OCI-LY3 (cell line): ENCODE measurements around the gene FAM219A.
A peak's percentile ranks its signal among the peaks of the same experiment; 100 is the strongest.

Source experiments
- H2AFZ ChIP-seq: fragments of 200-600, 300-600 bp; shearing (Covaris generic); 2 replicates; pipeline ENCODE4 v1.6.0; 2014; ENCODE audit warnings: antibody characterized with exemption, low read depth, low read length
- H3K27ac ChIP-seq: fragments of 200-600, 300-600 bp; sonication (generic); 2 replicates; pipeline ENCODE4 v1.5.1; 2014; ENCODE audit warnings: mild to moderate bottlenecking, low read length, moderate library complexity, mixed read lengths
- H3K27me3 ChIP-seq: fragments of 200-600, 300-600 bp; sonication (generic); 2 replicates; pipeline ENCODE4 v1.6.1; 2014; ENCODE audit warnings: low read depth, low read length, mixed read lengths
- H3K36me3 ChIP-seq: fragments of 200-600, 300-600 bp; sonication (generic); replicated peaks from 2 replicates; pipeline ENCODE3; 2014; ENCODE audit warnings: low read depth, low read length, mixed read lengths
- H3K4me1 ChIP-seq: fragments of 300-600, 200-600 bp; sonication (generic); 2 replicates; pipeline ENCODE4 v1.6.1; 2014; ENCODE audit warnings: low read length, mixed read lengths
- H3K4me2 ChIP-seq: fragments of 200-600, 300-600 bp; sonication (generic); 2 replicates; pipeline ENCODE4 v1.6.1; 2014; ENCODE audit warnings: low read length, mixed read lengths
- H3K4me3 ChIP-seq: fragments of 300-600, 200-600 bp; sonication (generic); 2 replicates; pipeline ENCODE4 v1.5.1; 2014; ENCODE audit warnings: antibody characterized with exemption, mild to moderate bottlenecking, low read length, moderate library complexity
- H3K79me2 ChIP-seq: fragments of 300-600, 200-600 bp; shearing (Covaris generic); 2 replicates; pipeline ENCODE4 v1.6.1; 2014; ENCODE audit warnings: mild to moderate bottlenecking, low read length, mixed read lengths
- H3K9ac ChIP-seq: fragments of 300-600, 200-600 bp; shearing (Covaris generic); 2 replicates; pipeline ENCODE4 v1.6.0; 2014; ENCODE audit warnings: mild to moderate bottlenecking, low read length, moderate library complexity
- H3K9me3 ChIP-seq: fragments of 200-600, 300-600 bp; shearing (Covaris generic); 2 replicates; pipeline ENCODE4 v1.6.1; 2014; ENCODE audit warnings: low read length, mixed read lengths; ENCODE audit not compliant: insufficient read depth
- H4K20me1 ChIP-seq: fragments of 200-600, 300-600 bp; sonication (generic); 2 replicates; pipeline ENCODE4 v1.6.1; 2016; ENCODE audit warnings: low read length, mixed read lengths; ENCODE audit not compliant: insufficient read depth
- CTCF ChIP-seq: fragments of 200-600, 300-600 bp; sonication (generic); IDR thresholded peaks from 2 replicates; pipeline ENCODE4 v1.5.1; 2014; ENCODE audit warnings: antibody characterized with exemption, low read length, low read depth
- EZH2phosphoT487 ChIP-seq: fragments of 200-600 bp; shearing (Covaris generic); IDR thresholded peaks from 2 replicates; pipeline ENCODE4 v1.6.1; 2018; ENCODE audit warnings: antibody characterized with exemption, mixed run types, low read depth

Gene FAM219A

GRCh38 chr9:34458013-34458958 is at the start of gene FAM219A, which contains the start of gene DNAI1:
FAM219A (minus strand) TSS chr9:34458570; CDS start chr9:34458263, 307 bp downstream.
DNAI1 (plus strand) TSS chr9:34458805; CDS start chr9:34459006, 201 bp downstream.
- peaks cover 26% of the 10 kb centered on the region for H3K27me3 ChIP-seq
- no peaks in the 10 kb centered on the region for H3K36me3 ChIP-seq
- peak within 1 kb of the TSS; percentile 61 for H3K9ac ChIP-seq
- no peaks in the 10 kb centered on the region for H3K9me3 ChIP-seq
- peak within 1 kb of the TSS; percentile 97 for H3K4me2 ChIP-seq
- peaks cover 10% of the 10 kb centered on the region for H3K4me1 ChIP-seq
- no peak for TF ChIP-seq CTCF
- H2AFZ ChIP-seq = peak within 1 kb of the TSS; percentile 89
- peaks cover 5% of the 10 kb centered on the region for H3K79me2 ChIP-seq
- no peak within 1 kb of the TSS for H3K27ac ChIP-seq
- no peaks in the 10 kb centered on the region for H4K20me1 ChIP-seq
- H3K4me3 ChIP-seq = peak within 1 kb of the TSS; percentile 91

- H3K27me3 ChIP-seq = peaks cover 16% of the 10 kb centered on the region
These were observed 49.6 kb upstream of the FAM219A start for GRCh38 chr9:34507966-34508365.

DNA sequence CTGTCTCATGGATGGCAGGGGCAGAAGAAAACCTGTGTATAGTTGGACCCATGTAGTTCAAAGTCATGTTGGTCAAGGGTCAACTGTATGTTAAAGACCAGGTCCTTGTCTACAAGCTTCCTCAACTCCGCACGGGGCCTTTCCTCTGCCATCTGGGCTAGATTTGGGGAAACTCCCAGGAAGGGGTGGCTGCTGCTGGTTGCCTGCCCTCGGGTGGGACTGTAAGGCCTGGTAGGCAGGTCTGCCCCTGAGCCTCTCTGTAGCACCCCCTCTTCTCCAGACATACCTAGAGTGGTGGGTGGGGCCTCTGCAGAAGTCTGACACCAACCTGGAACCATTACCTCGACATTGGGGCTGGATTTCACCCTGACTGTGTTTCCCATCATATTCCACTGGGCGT is 49.2 kb upstream of the FAM219A start:
- Histone ChIP-seq H3K4me2 (no peak overlapping the region), H2AFZ (no peak overlapping the region), H3K79me2 (no peaks in the 10 kb centered on the region), H3K27me3 (peaks cover 16% of the 10 kb centered on the region), H3K4me3 (no peak overlapping the region), H3K36me3 (no peaks in the 10 kb centered on the region), H3K27ac (no peak overlapping the region), H3K9me3 (no peaks in the 10 kb centered on the region), H4K20me1 (no peaks in the 10 kb centered on the region), H3K9ac (no peak overlapping the region), H3K4me1 (no peaks in the 10 kb centered on the region; the same call in 1 of the 2 replicates)
- TF ChIP-seq CTCF = no peak
- no peak for TF ChIP-seq EZH2phosphoT487

More at GRCh38 chr9:34507966-34508365, 49.6 kb upstream of the FAM219A start:
- H3K4me2 ChIP-seq = no peak overlapping the region
- TF ChIP-seq EZH2phosphoT487 (no peak), CTCF (no peak)
- no peaks in the 10 kb centered on the region; the same call in 1 of the 2 replicates for H3K4me1 ChIP-seq
- H4K20me1 ChIP-seq = no peaks in the 10 kb centered on the region
- H3K4me3 ChIP-seq = no peak overlapping the region
- no peak overlapping the region for H3K27ac ChIP-seq
- no peaks in the 10 kb centered on the region for H3K36me3 ChIP-seq
- no peak overlapping the region for H3K9ac ChIP-seq
- no peaks in the 10 kb centered on the region for H3K79me2 ChIP-seq
- H2AFZ ChIP-seq = no peak overlapping the region
- H3K9me3 ChIP-seq = no peaks in the 10 kb centered on the region

- Histone ChIP-seq H3K4me1 (no peaks in the 10 kb centered on the region; the same call in 1 of the 2 replicates), H3K4me3 (no peak overlapping the region), H3K9me3 (no peaks in the 10 kb centered on the region), H3K9ac (no peak overlapping the region), H3K79me2 (no peaks in the 10 kb centered on the region), H2AFZ (no peak overlapping the region), H3K36me3 (no peaks in the 10 kb centered on the region), H4K20me1 (no peaks in the 10 kb centered on the region), H3K27me3 (peaks cover 16% of the 10 kb centered on the region), H3K27ac (no peak overlapping the region), H3K4me2 (no peak overlapping the region)
- TF ChIP-seq EZH2phosphoT487 = no peak
- TF ChIP-seq CTCF = no peak
These were observed 48.3 kb upstream of the FAM219A start for GRCh38 chr9:34506623-34507022.
